HEK293 (cell line): ENCODE measurements around the gene NACA2.
"Not testable (repeated sequence)": the region's sequence is repeated elsewhere in the genome, so short reads cannot be mapped to it uniquely, and the experiment has no call there.

Experiments
- CTCF ChIA-PET: fragments of 350-600 bp; formaldehyde crosslinking; extraction: SDS; loops from one replicate; lab custom pipeline; 2021; ENCODE audit warnings: antibody characterized with exemption; lab: Yijun Ruan, JAX
- POLR2A ChIA-PET: fragments of 300-600 bp; formaldehyde crosslinking; extraction: SDS; loops from one replicate; lab custom pipeline; 2020; ENCODE audit warnings: antibody characterized with exemption, inconsistent platforms; lab: Yijun Ruan, JAX
- H3K27ac ChIP-seq: fragments of 200-500 bp; sonication (Bioruptor generic); 2 replicates; pipeline ENCODE4 v1.5.1; 2014; ENCODE audit warnings: low read depth, low read length, control low read depth, inconsistent platforms; ENCODE audit errors: extremely low read depth
- H3K36me3 ChIP-seq, 2 experiments: fragments of 200-500 bp in 1 of 2; sonication (Bioruptor generic) in 1 of 2; 1 replicate in 1 of 2; 2 replicates in 1 of 2; pipeline ENCODE4 v1.5.1; 2014 to 2017; ENCODE audit warnings: inconsistent platforms in 2 of 2, low read length in 2 of 2; ENCODE audit not compliant: control insufficient read depth in 2 of 2, insufficient read depth in 1 of 2
- H3K4me1 ChIP-seq: fragments of 200-500 bp; sonication (Bioruptor generic); 2 replicates; pipeline ENCODE4 v1.5.1; 2014; ENCODE audit warnings: mild to moderate bottlenecking, low read length, inconsistent platforms; ENCODE audit not compliant: control insufficient read depth, insufficient read depth
- H3K4me3 ChIP-seq: 2 replicates; pipeline ENCODE4 v1.5.1; 2011; ENCODE audit warnings: low read depth, mild to moderate bottlenecking, control low read depth, low read length, moderate library complexity
- H3K9me3 ChIP-seq: fragments of 200-500 bp; sonication (Bioruptor generic); 2 replicates; pipeline ENCODE4 v1.5.1; 2014; ENCODE audit warnings: low read depth, low read length, inconsistent platforms; ENCODE audit not compliant: control insufficient read depth, insufficient read depth
- TSHZ1 ChIP-seq: fragments of 450-650 bp; formaldehyde crosslinking; IDR thresholded peaks from 2 replicates; pipeline ENCODE4 v1.5.1; 2016; ENCODE audit warnings: missing biosample characterization, missing genetic modification characterization, borderline replicate concordance
- ZFHX2 ChIP-seq: fragments of 450-650 bp; formaldehyde crosslinking; conservative IDR thresholded peaks from 2 replicates; pipeline ENCODE4 v1.5.1; 2016; ENCODE audit warnings: missing biosample characterization, missing genetic modification characterization
- ZNF140 ChIP-seq: fragments of 450-650 bp; formaldehyde crosslinking; IDR thresholded peaks from 2 replicates; pipeline ENCODE4 v1.5.1; 2016; ENCODE audit warnings: missing biosample characterization, missing genetic modification characterization
- ZNF169 ChIP-seq: fragments of 450-650 bp; formaldehyde crosslinking; IDR thresholded peaks from 2 replicates; pipeline ENCODE4 v1.5.1; 2016; ENCODE audit warnings: missing biosample characterization, missing genetic modification characterization
- ZNF26 ChIP-seq: fragments of 450-650 bp; formaldehyde crosslinking; IDR thresholded peaks from 2 replicates; pipeline ENCODE4 v1.5.1; 2016; ENCODE audit warnings: missing biosample characterization, missing genetic modification characterization
- ZNF292 ChIP-seq: fragments of 450-650 bp; formaldehyde crosslinking; IDR thresholded peaks from 2 replicates; pipeline ENCODE4 v1.5.1; 2016; ENCODE audit warnings: low read depth, missing biosample characterization, missing genetic modification characterization, borderline replicate concordance
- ZNF341 ChIP-seq: fragments of 450-650 bp; formaldehyde crosslinking; IDR thresholded peaks from 2 replicates; pipeline ENCODE4; 2016; ENCODE audit warnings: low read depth, missing biosample characterization, missing genetic modification characterization
- ZNF426 ChIP-seq: fragments of 450-650 bp; formaldehyde crosslinking; IDR thresholded peaks from 2 replicates; pipeline ENCODE4 v1.5.1; 2017; ENCODE audit warnings: missing biosample characterization, missing genetic modification characterization, mild to moderate bottlenecking, inconsistent platforms, moderate library complexity
- ZNF514 ChIP-seq: fragments of 450-650 bp; formaldehyde crosslinking; IDR thresholded peaks from 2 replicates; pipeline ENCODE4 v1.5.1; 2016; ENCODE audit warnings: missing biosample characterization, missing genetic modification characterization
- ZNF610 ChIP-seq: fragments of 450-650 bp; formaldehyde crosslinking; IDR thresholded peaks from 2 replicates; pipeline ENCODE4 v1.5.1; 2016; ENCODE audit warnings: missing biosample characterization, missing genetic modification characterization, borderline replicate concordance
- ZNF624 ChIP-seq: fragments of 450-650 bp; formaldehyde crosslinking; IDR thresholded peaks from 2 replicates; pipeline ENCODE4 v1.5.1; 2017; ENCODE audit warnings: missing biosample characterization, missing genetic modification characterization
- ZNF785 ChIP-seq: fragments of 450-650 bp; formaldehyde crosslinking; IDR thresholded peaks from 2 replicates; pipeline ENCODE4 v1.5.1; 2016; ENCODE audit warnings: missing biosample characterization, missing genetic modification characterization

NACA2 gene

GRCh38 chr17:61587807-61588660 is 3.0 kb downstream of the NACA2 start:
- H3K36me3 ChIP-seq, result no peaks in the 10 kb centered on the region
- no peak overlapping the region for H3K27ac ChIP-seq
- TF ChIP-seq ZFHX2 (tag by site-specific recombination), result no peak
- TF ChIP-seq ZNF426 (tag by site-specific recombination), result peak; percentile 10; the same call in 1 of the 2 replicates
- POLR2A ChIA-PET, result no interaction called here
- H3K9me3 ChIP-seq, result no peaks in the 10 kb centered on the region
- no peak overlapping the region for H3K4me3 ChIP-seq
- 0 out of 2 replicates have a peak, but pooled peaks cover 2% of the 10 kb centered on the region for H3K4me1 ChIP-seq
- CTCF ChIA-PET, result interaction anchor here (0.5 to 4.2 kb wide), 4 partner anchors 14 to 175 kb away, joined by 3 to 17 read pairs (median 5); no protein-coding TSS in a partner anchor

GRCh38 chr17:61587242-61587641 is 3.8 kb downstream of the NACA2 start:
- no peak overlapping the region for H3K27ac ChIP-seq
- no peak for TF ChIP-seq ZNF169 (tag by site-specific recombination)
- ChIA-PET POLR2A (no interaction called here), CTCF (interaction anchor here (0.8 to 4.2 kb wide), 4 partner anchors 13 to 174 kb away, joined by 3 to 17 read pairs (median 6); no protein-coding TSS in a partner anchor)
- H3K4me3 ChIP-seq, result no peak overlapping the region
- no peaks in the 10 kb centered on the region for H3K36me3 ChIP-seq
- no peaks in the 10 kb centered on the region for H3K9me3 ChIP-seq
- 0 out of 2 replicates have a peak, but pooled peaks cover 3% of the 10 kb centered on the region for H3K4me1 ChIP-seq

GRCh38 chr17:61586622-61587021 is 4.4 kb downstream of the NACA2 start:
- CTCF ChIA-PET, result interaction anchor here (0.7 to 4.2 kb wide), 6 partner anchors 8 to 185 kb away, joined by 3 to 17 read pairs (median 6); no protein-coding TSS in a partner anchor
- POLR2A ChIA-PET, H3K4me1 ChIP-seq, H3K27ac ChIP-seq, H3K9me3 ChIP-seq, H3K4me3 ChIP-seq, H3K36me3 ChIP-seq: not testable (repeated sequence)

GRCh38 chr17:61586031-61586566 is 4.9 kb downstream of the NACA2 start:
- CTCF ChIA-PET, result interaction anchor here (0.8 to 4.2 kb wide), 5 partner anchors 9 to 185 kb away, joined by 3 to 17 read pairs (median 6); no protein-coding TSS in a partner anchor
- Histone ChIP-seq H3K4me3 (no peak overlapping the region), H3K4me1 (peaks cover 5% of the 10 kb centered on the region; the same call in 1 of the 2 replicates), H3K36me3 (no peaks in the 10 kb centered on the region), H3K9me3 (no peaks in the 10 kb centered on the region), H3K27ac (no peak overlapping the region)
- POLR2A ChIA-PET, result no interaction called here
- no peak for TF ChIP-seq ZNF140 (tag by site-specific recombination)

GRCh38 chr17:61584866-61585265 is 6.2 kb downstream of the NACA2 start:
- POLR2A ChIA-PET, result no interaction called here

GRCh38 chr17:61584266-61584665 is 6.8 kb downstream of the NACA2 start:
- Histone ChIP-seq H3K27ac (no peak overlapping the region), H3K4me3 (no peak overlapping the region), H3K4me1 (peaks cover 8% of the 10 kb centered on the region; the same call in 1 of the 2 replicates), H3K36me3 (no peaks in the 10 kb centered on the region), H3K9me3 (no peaks in the 10 kb centered on the region)
- CTCF ChIA-PET, result interaction anchor here (0.5 to 1.9 kb wide), 13 partner anchors 9 to 613 kb away, joined by 3 to 10 read pairs (median 3); no protein-coding TSS in a partner anchor
- POLR2A ChIA-PET, result no interaction called here
- TF ChIP-seq ZNF624 (no peak), TSHZ1 (tag by site-specific recombination) (no peak), ZNF341 (tag by site-specific recombination) (no peak), ZNF785 (tag by site-specific recombination) (no peak), ZNF26 (no peak), ZNF514 (tag by site-specific recombination) (no peak), ZNF610 (tag by site-specific recombination) (no peak)

More at GRCh38 chr17:61584866-61585265, 6.2 kb downstream of the NACA2 start:
- Histone ChIP-seq H3K4me3 (no peak overlapping the region), H3K4me1 (peaks cover 8% of the 10 kb centered on the region; the same call in 1 of the 2 replicates), H3K27ac (no peak overlapping the region), H3K36me3 (no peaks in the 10 kb centered on the region), H3K9me3 (no peaks in the 10 kb centered on the region)
- TF ChIP-seq ZNF292, result no peak
- CTCF ChIA-PET, result interaction anchor here (0.5 to 1.6 kb wide), 10 partner anchors 9 to 613 kb away, joined by 3 to 10 read pairs (median 4); no protein-coding TSS in a partner anchor
